Activated T-helper 9 cell treated with anti-CD3 and anti-CD28 coated beads, Interleukin-2, amount 50 U/mL, for 16 hours (primary cell): ENCODE data around the gene ATP2B1.

ENCODE experiments used
- DNase-seq: peaks from one replicate; pipeline ENCODE4 v3.0.0-alpha.2; 2020; ENCODE audit warnings: low read depth

The ATP2B1 gene

DNA sequence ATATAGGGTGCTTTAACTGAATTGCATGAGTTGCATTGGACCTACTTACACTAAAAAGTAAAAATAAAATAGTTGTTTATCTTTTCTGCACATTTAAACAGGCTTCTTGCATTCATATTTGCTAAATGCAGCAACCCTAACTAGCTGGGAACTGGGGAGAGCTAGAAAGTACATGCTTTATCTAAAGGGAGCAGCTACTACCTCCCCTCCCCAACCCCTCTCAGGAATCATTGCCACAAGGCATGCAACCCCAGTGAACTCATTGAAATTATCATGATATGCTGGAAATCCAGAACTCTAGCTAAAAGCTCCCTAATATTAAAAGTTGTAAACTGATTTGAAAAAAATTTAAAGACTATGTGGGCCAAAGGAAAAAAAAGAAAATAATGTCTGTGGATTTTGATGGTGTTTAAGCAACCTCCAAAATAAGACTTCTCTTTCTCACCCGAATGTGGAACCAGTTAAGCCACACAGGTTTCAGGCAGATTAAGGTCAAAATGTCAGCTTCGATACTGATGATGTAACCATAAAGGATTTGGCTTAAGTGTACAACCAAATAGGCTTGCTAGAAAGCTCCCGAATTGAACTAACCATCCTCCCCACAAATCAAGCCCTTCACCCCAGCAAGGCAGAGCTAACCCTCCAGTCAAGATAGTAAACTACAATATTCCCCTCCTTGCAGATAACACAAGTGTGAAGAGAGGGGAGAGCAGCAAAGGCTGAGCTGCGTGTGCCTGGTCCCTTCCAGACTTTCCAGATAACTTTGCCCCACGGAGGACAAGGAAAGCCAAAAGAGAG lies 169.0 kb downstream of the ATP2B1 start:
- DNase-seq = no peak

DNA sequence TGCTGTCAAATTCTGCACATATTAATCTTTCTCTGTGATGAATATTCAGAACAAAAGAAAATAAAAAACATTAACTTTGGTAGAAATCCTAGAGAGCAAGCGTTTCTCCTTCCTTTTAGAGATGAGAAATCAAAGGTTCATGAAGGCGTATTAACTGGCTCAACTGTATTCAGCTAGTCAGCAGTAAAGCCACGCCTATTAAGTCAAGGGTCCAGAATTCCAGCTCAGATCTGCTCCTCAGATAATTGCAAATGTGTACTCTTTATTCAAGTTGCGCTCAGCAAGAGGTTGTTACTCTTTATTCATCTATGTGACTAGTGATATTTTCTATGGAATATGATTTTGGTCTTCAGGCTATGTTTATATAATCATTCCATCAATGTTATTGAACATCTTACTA lies 169.7 kb downstream of the ATP2B1 start:
- no peak for DNase-seq
